Keratinocyte (primary cell): Measurements from ENCODE around the gene DNAH17.

Experiments used
- CTCF ChIP-seq, 3 experiments: IDR thresholded peaks in 1 of 3; conservative IDR thresholded peaks in 1 of 3; optimal IDR thresholded peaks in 1 of 3; 2 replicates in 2 of 3; 3 replicates in 1 of 3; pipeline versions ENCODE3 to v1.5.1; 2011; ENCODE audit warnings: low read length in 3 of 3, mild to moderate bottlenecking in 3 of 3, moderate library complexity in 2 of 3, control low read depth in 1 of 3, inconsistent platforms in 1 of 3; ENCODE audit not compliant: insufficient read depth in 2 of 3; ENCODE audit errors: extremely low read depth in 1 of 3
- EZH2 ChIP-seq: IDR thresholded peaks from one replicate; pipeline ENCODE4 v1.6.1; 2012; ENCODE audit warnings: inconsistent platforms, mild to moderate bottlenecking, low read length, moderate library complexity

- TF ChIP-seq CTCF (optimal IDR thresholded peaks at IDR 0.05 in 1 of 3, IDR thresholded peaks at IDR 0.05 in 1 of 3, conservative IDR thresholded peaks at IDR 0.05 in 1 of 3; ENCODE audit: extremely low read depth in 1 of 3, insufficient read depth in 2 of 3, low read length in 3 of 3): peak in 2 of 3 experiments; percentile 17 to 20
- TF ChIP-seq EZH2: no peak
Observed at GRCh38 chr17:78448356-78448993, 128.7 kb downstream of the DNAH17 start.
